Chondrocyte (in vitro differentiated cells): ENCODE results near the gene RHBDF1. TPM values are rescaled to one million over a fixed set of nuclear protein-coding genes. Genes with fewer than 3 reads are reported as not detected.

Experiments
- DNase-seq: peaks from one replicate; pipeline ENCODE4 v3.0.0; 2021; ENCODE audit warnings: mixed read lengths, low spot score
- H3K27ac Mint-ChIP-seq: one replicate; pipeline ENCODE4 v1.8.0; 2021; ENCODE audit warnings: mild to moderate bottlenecking, moderate library complexity, mixed read lengths; ENCODE audit not compliant: unreplicated experiment
- H3K27me3 Mint-ChIP-seq: 2 replicates; pipeline ENCODE4 v1.8.0; 2021; ENCODE audit warnings: low read depth, mixed read lengths
- H3K36me3 Mint-ChIP-seq: 2 replicates; pipeline ENCODE4 v1.8.0; 2021; ENCODE audit warnings: low read depth, mixed read lengths
- H3K4me1 Mint-ChIP-seq: 2 replicates; pipeline ENCODE4 v1.8.0; 2021; ENCODE audit warnings: low read depth, mild to moderate bottlenecking, mixed read lengths
- H3K4me3 Mint-ChIP-seq: one replicate; pipeline ENCODE4 v1.8.0; 2021; ENCODE audit warnings: mild to moderate bottlenecking, moderate library complexity, mixed read lengths; ENCODE audit not compliant: unreplicated experiment
- H3K9me3 Mint-ChIP-seq: 2 replicates; pipeline ENCODE4 v1.8.0; 2021; ENCODE audit warnings: low read depth, mixed read lengths
- total RNA-seq: library from RNA; stranded (reverse); gene quantifications from 3 replicates; pipeline ENCODE4 v1.2.1, GENCODE V29; 2021
- TF ChIP-seq, protein P1 (sequence below): fragments of 200-600 bp; sonication (generic); IDR thresholded peaks from 2 replicates; pipeline ENCODE4 v1.5.0; 2021; ENCODE audit warnings: antibody characterized with exemption, mild to moderate bottlenecking, moderate library complexity

The RHBDF1 gene
- total RNA-seq, 1 donor from 2014 or later, result 55.5 TPM

DNA sequence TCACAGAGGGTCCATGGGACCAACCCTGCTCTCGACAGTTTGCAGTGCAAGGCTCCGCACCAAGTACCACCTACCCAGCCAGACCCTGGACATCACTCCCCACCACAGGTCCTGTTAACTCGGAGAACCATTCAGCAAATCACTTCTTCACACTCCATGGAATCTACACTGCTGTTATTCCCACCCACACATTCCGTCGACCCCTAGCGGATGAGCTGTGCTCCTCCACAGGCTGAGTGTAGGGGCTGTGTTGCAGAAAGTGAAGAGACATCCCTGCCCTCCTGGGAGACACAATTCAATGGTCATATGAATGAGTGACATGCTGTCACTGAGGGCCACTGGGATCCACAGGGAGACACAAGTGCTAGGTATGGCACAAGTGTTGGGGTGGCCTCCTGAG is 33.1 kb upstream of the RHBDF1 start:
- Mint-ChIP-seq H3K27ac (no peak overlapping the region), H3K4me3 (no peak overlapping the region)
- TF ChIP-seq, protein P1, sequence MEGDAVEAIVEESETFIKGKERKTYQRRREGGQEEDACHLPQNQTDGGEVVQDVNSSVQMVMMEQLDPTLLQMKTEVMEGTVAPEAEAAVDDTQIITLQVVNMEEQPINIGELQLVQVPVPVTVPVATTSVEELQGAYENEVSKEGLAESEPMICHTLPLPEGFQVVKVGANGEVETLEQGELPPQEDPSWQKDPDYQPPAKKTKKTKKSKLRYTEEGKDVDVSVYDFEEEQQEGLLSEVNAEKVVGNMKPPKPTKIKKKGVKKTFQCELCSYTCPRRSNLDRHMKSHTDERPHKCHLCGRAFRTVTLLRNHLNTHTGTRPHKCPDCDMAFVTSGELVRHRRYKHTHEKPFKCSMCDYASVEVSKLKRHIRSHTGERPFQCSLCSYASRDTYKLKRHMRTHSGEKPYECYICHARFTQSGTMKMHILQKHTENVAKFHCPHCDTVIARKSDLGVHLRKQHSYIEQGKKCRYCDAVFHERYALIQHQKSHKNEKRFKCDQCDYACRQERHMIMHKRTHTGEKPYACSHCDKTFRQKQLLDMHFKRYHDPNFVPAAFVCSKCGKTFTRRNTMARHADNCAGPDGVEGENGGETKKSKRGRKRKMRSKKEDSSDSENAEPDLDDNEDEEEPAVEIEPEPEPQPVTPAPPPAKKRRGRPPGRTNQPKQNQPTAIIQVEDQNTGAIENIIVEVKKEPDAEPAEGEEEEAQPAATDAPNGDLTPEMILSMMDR, result no peak

DNA sequence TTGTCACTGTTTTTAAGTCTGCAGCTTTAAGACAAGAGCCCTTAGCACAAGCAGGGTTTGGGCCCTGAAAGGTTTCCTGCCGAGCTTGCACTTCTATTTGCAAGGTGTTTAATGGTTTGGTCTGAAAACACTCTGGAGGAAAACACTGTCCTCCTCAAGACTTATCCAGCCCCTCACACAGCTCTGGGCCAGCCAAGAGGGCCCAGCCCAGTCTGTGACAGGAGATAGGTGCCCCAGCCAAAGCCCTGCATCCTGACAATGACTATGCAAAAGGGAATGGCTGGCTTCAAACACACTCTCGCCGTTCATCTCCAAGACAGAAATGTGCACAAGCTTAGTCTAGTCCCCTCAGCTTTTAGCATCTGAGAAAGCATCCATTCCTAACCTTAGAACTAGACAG is 32.5 kb upstream of the RHBDF1 start:
- H3K4me3 Mint-ChIP-seq, result no peak overlapping the region
- no peaks in the 10 kb centered on the region for H3K9me3 Mint-ChIP-seq
- H3K36me3 Mint-ChIP-seq, result peaks cover 6% of the 10 kb centered on the region
- no peaks in the 10 kb centered on the region for H3K27me3 Mint-ChIP-seq
- TF ChIP-seq, protein P1, result no peak
- peaks cover 31% of the 10 kb centered on the region for H3K4me1 Mint-ChIP-seq
- no peak for DNase-seq
- H3K27ac Mint-ChIP-seq, result no peak overlapping the region

More for the DNA sequence above, 33.1 kb upstream of the RHBDF1 start:
- H3K4me1 Mint-ChIP-seq, result peaks cover 28% of the 10 kb centered on the region
- no peaks in the 10 kb centered on the region for H3K9me3 Mint-ChIP-seq
- H3K27me3 Mint-ChIP-seq, result no peaks in the 10 kb centered on the region
- H3K36me3 Mint-ChIP-seq, result peaks cover 8% of the 10 kb centered on the region
- no peak for DNase-seq

DNA sequence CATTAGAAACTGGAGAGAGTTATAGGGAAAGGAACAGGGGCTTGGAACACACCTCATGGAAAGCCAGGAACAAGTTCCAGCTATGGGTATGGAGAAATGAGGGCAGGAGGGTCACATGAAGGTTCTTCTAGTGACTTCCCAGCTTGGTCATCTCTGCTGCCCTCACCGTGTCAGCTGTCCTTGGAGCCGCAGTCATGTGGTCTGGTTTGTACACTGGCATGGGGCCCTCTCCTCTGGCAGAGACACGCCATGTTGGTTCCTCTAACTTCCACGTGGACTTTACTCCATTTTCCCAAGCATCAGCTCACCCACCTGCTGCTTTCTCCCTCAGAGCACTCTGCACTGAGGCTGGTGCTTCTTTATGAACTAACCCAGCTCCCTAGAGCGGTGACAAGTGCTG is 31.9 kb upstream of the RHBDF1 start:
- H3K27me3 Mint-ChIP-seq, result no peaks in the 10 kb centered on the region
- peaks cover 31% of the 10 kb centered on the region for H3K4me1 Mint-ChIP-seq
- no peaks in the 10 kb centered on the region for H3K9me3 Mint-ChIP-seq
- DNase-seq, result no peak
- H3K4me3 Mint-ChIP-seq, result no peak overlapping the region
- peaks cover 4% of the 10 kb centered on the region for H3K36me3 Mint-ChIP-seq
- TF ChIP-seq, protein P1, result no peak
- H3K27ac Mint-ChIP-seq, result no peak overlapping the region

DNA sequence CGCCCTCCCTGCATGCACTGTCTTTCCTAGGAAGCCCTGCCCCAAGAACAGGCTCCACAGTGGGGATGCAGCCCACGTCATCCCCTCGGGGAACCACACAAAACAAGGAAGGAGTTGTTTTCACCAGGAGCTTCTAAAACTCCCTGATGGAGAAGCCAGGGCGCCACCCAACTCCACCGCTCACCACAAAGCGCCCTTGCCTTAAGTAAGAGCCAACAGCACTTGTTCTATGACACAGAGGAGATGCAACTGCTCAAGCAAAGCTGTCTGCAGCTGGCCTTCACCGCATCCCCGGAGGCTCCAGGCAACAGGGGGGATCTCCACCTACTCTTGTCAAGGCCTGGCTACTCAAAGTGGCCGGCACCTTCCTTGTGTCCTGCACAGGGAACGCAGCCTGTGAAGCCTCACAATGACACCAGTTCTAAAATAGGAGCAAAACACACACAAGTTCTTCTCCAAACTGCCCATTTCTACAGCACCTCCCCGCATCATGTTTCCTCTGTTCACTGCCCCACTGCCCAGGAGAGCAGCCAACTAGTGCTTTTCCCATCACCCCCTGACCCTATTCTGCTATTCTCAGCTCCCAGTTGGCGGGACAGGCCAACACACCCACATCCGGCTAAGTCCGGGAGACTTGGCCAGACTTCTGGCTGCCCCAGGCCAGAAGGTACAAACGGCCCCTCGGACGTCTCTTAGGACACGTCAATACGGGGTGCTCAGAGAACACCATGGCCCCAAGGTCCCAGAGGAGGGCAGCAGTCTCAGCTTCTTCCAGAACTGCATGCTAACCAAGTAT is 29.8 kb upstream of the RHBDF1 start:
- Mint-ChIP-seq H3K9me3 (no peaks in the 10 kb centered on the region), H3K36me3 (peaks cover 2% of the 10 kb centered on the region), H3K4me3 (peak overlapping the region; percentile 46), H3K27ac (peak overlapping the region; percentile 89), H3K4me1 (peaks cover 38% of the 10 kb centered on the region), H3K27me3 (no peaks in the 10 kb centered on the region)
- TF ChIP-seq, protein P1, result peak; percentile 19
- no peak for DNase-seq

DNA sequence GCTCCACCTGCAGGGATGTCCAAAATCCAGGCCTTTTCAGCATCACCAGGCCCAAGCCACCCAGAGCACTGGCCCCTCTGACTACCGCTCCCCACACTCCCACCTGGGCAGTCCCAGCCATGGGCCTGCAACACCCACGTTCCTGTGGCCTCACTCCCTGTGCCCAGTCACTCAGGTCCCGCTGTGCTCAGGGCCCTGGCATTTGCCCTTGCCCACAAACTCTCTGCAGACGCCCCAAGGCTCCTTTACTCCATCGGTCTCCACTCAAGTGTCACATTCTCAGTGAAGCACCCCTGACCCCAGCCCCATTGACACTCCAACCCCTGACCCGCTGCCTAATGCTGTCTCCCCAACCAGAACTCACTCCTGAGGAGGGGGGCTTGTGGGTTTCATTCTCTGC is 29.2 kb upstream of the RHBDF1 start:
- no peak for DNase-seq
- Mint-ChIP-seq H3K27ac (peak overlapping the region; percentile 89), H3K4me1 (peaks cover 37% of the 10 kb centered on the region), H3K9me3 (no peaks in the 10 kb centered on the region), H3K36me3 (peaks cover 2% of the 10 kb centered on the region), H3K27me3 (no peaks in the 10 kb centered on the region), H3K4me3 (peak overlapping the region; percentile 26)
- TF ChIP-seq, protein P1, result no peak
